ENCODE data around the gene TSSC4. TPM values are rescaled to one million over a fixed set of nuclear protein-coding genes. Genes with fewer than 3 reads are reported as not detected.

TSSC4 gene
- total RNA-seq, 1 donor: 96.9 TPM

- no peak for DNase-seq (ENCODE audit: low read depth in 2 of 3, low spot score in 2 of 3)
Observed at GRCh38 chr11:2415601-2416380, 15.2 kb downstream of the TSSC4 start.

GRCh38 chr11:2416765-2417164 lies 16.2 kb downstream of the TSSC4 start:
- no peak for DNase-seq (ENCODE audit: low read depth in 2 of 3, low spot score in 2 of 3)

- no peak for DNase-seq (ENCODE audit: low read depth in 2 of 3, low spot score in 2 of 3)
Observed at GRCh38 chr11:2417856-2418692, 17.5 kb downstream of the TSSC4 start.

- DNase-seq (ENCODE audit: low read depth in 2 of 3, low spot score in 2 of 3): no peak
Observed at GRCh38 chr11:2418693-2419360, 18.3 kb downstream of the TSSC4 start.

- peak in 2 of 3 donors; percentile 70 to 79 for DNase-seq (ENCODE audit: low read depth in 2 of 3, low spot score in 2 of 3)
Observed at GRCh38 chr11:2419638-2420501, 19.3 kb downstream of the TSSC4 start.

GRCh38 chr11:2420502-2421225 lies 20.1 kb downstream of the TSSC4 start:
- DNase-seq (ENCODE audit: low read depth in 2 of 3, low spot score in 2 of 3): peak; percentile 55 to 83 (median 71)

- DNase-seq (ENCODE audit: low read depth in 2 of 3, low spot score in 2 of 3): no peak
Observed at GRCh38 chr11:2421226-2421994, 20.9 kb downstream of the TSSC4 start.

GRCh38 chr11:2421996-2422395 lies 21.4 kb downstream of the TSSC4 start:
- DNase-seq (ENCODE audit: low read depth in 2 of 3, low spot score in 2 of 3): no peak

GRCh38 chr11:2422461-2423156 lies 22.1 kb downstream of the TSSC4 start:
- DNase-seq (ENCODE audit: low read depth in 2 of 3, low spot score in 2 of 3): no peak

- DNase-seq (ENCODE audit: low read depth in 2 of 3, low spot score in 2 of 3): no peak
Observed at GRCh38 chr11:2423157-2424025, 22.8 kb downstream of the TSSC4 start.

GRCh38 chr11:2424811-2425495 lies 24.4 kb downstream of the TSSC4 start:
- no peak for DNase-seq (ENCODE audit: low read depth in 2 of 3, low spot score in 2 of 3)

GRCh38 chr11:2425506-2425905 lies 25.0 kb downstream of the TSSC4 start:
- DNase-seq (ENCODE audit: low read depth in 2 of 3, low spot score in 2 of 3): no peak

- no peak for DNase-seq (ENCODE audit: low read depth in 2 of 3, low spot score in 2 of 3)
Observed at GRCh38 chr11:2426221-2426620, 25.7 kb downstream of the TSSC4 start.

- no peak for DNase-seq (ENCODE audit: low read depth in 2 of 3, low spot score in 2 of 3)
Observed at GRCh38 chr11:2426826-2427521, 26.4 kb downstream of the TSSC4 start.

- no peak for DNase-seq (ENCODE audit: low read depth in 2 of 3, low spot score in 2 of 3)
Observed at GRCh38 chr11:2427721-2428321, 27.3 kb downstream of the TSSC4 start.

GRCh38 chr11:2428322-2428795 lies 27.8 kb downstream of the TSSC4 start:
- peak; percentile 69 to 87 (median 75) for DNase-seq (ENCODE audit: low read depth in 2 of 3, low spot score in 2 of 3)
